GM13977 (cell line): ENCODE data around the gene CLN6.

Source experiments
- DNase-seq: peaks from one replicate; pipeline ENCODE4 v3.0.0; 2012; ENCODE audit warnings: low spot score
- CTCF ChIP-seq: IDR thresholded peaks from 2 replicates; pipeline ENCODE4 v1.5.1; 2012; ENCODE audit warnings: mild to moderate bottlenecking, control low read depth; ENCODE audit not compliant: insufficient read depth; ENCODE audit errors: extremely low read depth, missing control alignments
- in situ Hi-C: fragments of 300-500 bp; cut with MboI; formaldehyde crosslinking; loops from one replicate; pipeline ENCODE4 v1.12.0; 2022; ENCODE audit warnings: low sequenced_read_pairs, low pct_unique_long_range_greater_than_20kb, mixed read lengths, inconsistent platforms; ENCODE audit not compliant: unreplicated experiment

Gene CLN6

GRCh38 chr15:68229386-68230156 is at the start of gene CLN6:
Gene CLN6 (minus strand): TSS chr15:68229728. CDS start chr15:68229584, 144 bp downstream.
- peak; percentile 95 for DNase-seq
- TF ChIP-seq CTCF: no peak
- in situ Hi-C loops: no loop called here

GRCh38 chr15:68278595-68279405 is 49.3 kb upstream of the CLN6 start:
- in situ Hi-C loops: no loop called here
- no peak for DNase-seq
- TF ChIP-seq CTCF: no peak

GRCh38 chr15:68278345-68278594 is 48.7 kb upstream of the CLN6 start:
- in situ Hi-C loops: no loop called here
- peak; percentile 67 for TF ChIP-seq CTCF
- no peak for DNase-seq

- DNase-seq: peak; percentile 91
- TF ChIP-seq CTCF: no peak
- in situ Hi-C loops: no loop called here
Measured at GRCh38 chr15:68277603-68278344, 48.2 kb upstream of the CLN6 start, which contains the start of gene FEM1B. Gene FEM1B (plus strand): TSS chr15:68277745. CDS start chr15:68278418, 673 bp downstream.

- DNase-seq: no peak
- in situ Hi-C loops: no loop called here
- no peak for TF ChIP-seq CTCF
Measured at GRCh38 chr15:68277131-68277602, 47.6 kb upstream of the CLN6 start.

- in situ Hi-C loops: no loop called here
- no peak for TF ChIP-seq CTCF
- DNase-seq: no peak
Measured at GRCh38 chr15:68276668-68277067, 47.1 kb upstream of the CLN6 start.
